GM23338 (cell line): ENCODE data around the gene LAMC2. TPM values are rescaled to one million over a fixed set of nuclear protein-coding genes. Genes with fewer than 3 reads are reported as not detected.

Experiments used
- ATAC-seq: fragments of 200-7000 bp; cut with Tn5 transposase; 3 replicates; pipeline ENCODE4 v1.9.1; 2020
- DNase-seq: peaks from one replicate; pipeline ENCODE4 v3.0.0-alpha.2; 2015; ENCODE audit warnings: low spot score
- H2AFZ ChIP-seq: fragments of 200-600 bp; sonication (generic); 2 replicates; pipeline ENCODE4 v1.8.0; 2016; ENCODE audit warnings: antibody characterized with exemption, mild to moderate bottlenecking, moderate library complexity
- H3F3A ChIP-seq: fragments of 200-600 bp; sonication (generic); replicated peaks from 2 replicates; pipeline ENCODE4 v1.8.0; 2017; ENCODE audit warnings: antibody characterized with exemption, mixed run types, low read depth
- H3K27ac ChIP-seq: fragments of 200-600 bp; sonication (generic); 2 replicates; pipeline ENCODE4 v1.6.1; 2016; ENCODE audit warnings: low read depth
- H3K27me3 ChIP-seq: fragments of 200-600 bp; sonication (generic); 2 replicates; pipeline ENCODE4 v1.8.0; 2016; ENCODE audit warnings: mild to moderate bottlenecking, mixed run types, moderate library complexity; ENCODE audit not compliant: insufficient read depth
- H3K36me3 ChIP-seq: fragments of 200-600 bp; sonication (generic); 2 replicates; pipeline ENCODE4 v1.8.0; 2016; ENCODE audit warnings: mild to moderate bottlenecking; ENCODE audit not compliant: insufficient read depth
- H3K4me1 ChIP-seq: fragments of 200-600 bp; sonication (generic); 2 replicates; pipeline ENCODE4 v1.8.0; 2016; ENCODE audit warnings: mild to moderate bottlenecking, moderate library complexity; ENCODE audit not compliant: insufficient read depth
- H3K4me2 ChIP-seq: fragments of 200-600 bp; sonication (generic); 2 replicates; pipeline ENCODE4 v1.7.1; 2017; ENCODE audit warnings: mixed run types
- H3K4me3 ChIP-seq: fragments of 200-600 bp; sonication (generic); 2 replicates; pipeline ENCODE4 v1.6.1; 2016; ENCODE audit warnings: mixed run types
- H3K79me2 ChIP-seq: fragments of 200-600 bp; sonication (generic); replicated peaks from 2 replicates; pipeline ENCODE4 v1.8.0; 2017; ENCODE audit warnings: mild to moderate bottlenecking; ENCODE audit not compliant: insufficient read depth
- H3K9me2 ChIP-seq: fragments of 200-600 bp; sonication (generic); 2 replicates; pipeline ENCODE4 v1.8.0; 2017; ENCODE audit not compliant: insufficient read depth
- H4K20me1 ChIP-seq: fragments of 200-600 bp; sonication (generic); replicated peaks from 2 replicates; pipeline ENCODE4 v1.8.0; 2017; ENCODE audit warnings: mild to moderate bottlenecking; ENCODE audit not compliant: insufficient read depth
- H3K27ac Mint-ChIP-seq: 2 replicates; pipeline ENCODE4 v1.8.0; 2020; ENCODE audit warnings: inconsistent platforms, mild to moderate bottlenecking, moderate library complexity, mixed read lengths
- H3K27me3 Mint-ChIP-seq: 3 replicates; pipeline ENCODE4 v1.8.0; 2022; ENCODE audit warnings: low read depth, mild to moderate bottlenecking, moderate library complexity, mixed read lengths, inconsistent platforms; ENCODE audit not compliant: insufficient read depth, poor library complexity
- H3K36me3 Mint-ChIP-seq: 3 replicates; pipeline ENCODE4 v1.8.0; 2021; ENCODE audit warnings: low read depth, mild to moderate bottlenecking, inconsistent platforms, moderate library complexity, mixed read lengths
- H3K4me1 Mint-ChIP-seq: 3 replicates; pipeline ENCODE4 v1.8.0; 2020; ENCODE audit warnings: mild to moderate bottlenecking, inconsistent platforms, mixed read lengths
- H3K4me3 Mint-ChIP-seq: 3 replicates; pipeline ENCODE4 v1.8.0; 2021; ENCODE audit warnings: moderate library complexity, mild to moderate bottlenecking, inconsistent platforms, mixed read lengths
- H3K9me3 Mint-ChIP-seq: 3 replicates; pipeline ENCODE4 v1.8.0; 2020; ENCODE audit warnings: moderate library complexity, mild to moderate bottlenecking, inconsistent platforms, mixed read lengths
- CREB1 ChIP-seq: fragments of 250-450 bp; sonication (Bioruptor Pico); IDR thresholded peaks from 2 replicates; pipeline ENCODE4 v1.5.0; 2020; ENCODE audit warnings: low read depth, mild to moderate bottlenecking, moderate library complexity
- ETS1 ChIP-seq: IDR thresholded peaks from 2 replicates; pipeline ENCODE4 v1.6.1; 2016; ENCODE audit warnings: antibody characterized with exemption
- EZH2 ChIP-seq: fragments of 200-600 bp; sonication (generic); IDR thresholded peaks from one replicate; pipeline ENCODE4 v1.8.0; 2017; ENCODE audit warnings: antibody characterized with exemption, mild to moderate bottlenecking, low read depth; ENCODE audit not compliant: unreplicated experiment
- EZH2phosphoT487 ChIP-seq: fragments of 200-600 bp; sonication (generic); IDR thresholded peaks from one replicate; pipeline ENCODE4 v1.8.1; 2018; ENCODE audit warnings: antibody characterized with exemption; ENCODE audit not compliant: unreplicated experiment
- JUNB ChIP-seq: IDR thresholded peaks from one replicate; pipeline ENCODE4 v1.6.1; 2016; ENCODE audit warnings: antibody characterized with exemption; ENCODE audit not compliant: unreplicated experiment
- NANOG ChIP-seq: IDR thresholded peaks from 2 replicates; pipeline ENCODE4 v1.6.1; 2016; ENCODE audit warnings: antibody characterized with exemption, borderline replicate concordance
- POLR2AphosphoS5 ChIP-seq: IDR thresholded peaks from 2 replicates; pipeline ENCODE4 v1.6.1; 2016; ENCODE audit warnings: antibody characterized with exemption, low read depth
- REST ChIP-seq: IDR thresholded peaks from one replicate; pipeline ENCODE4 v1.6.1; 2018; ENCODE audit warnings: antibody characterized with exemption; ENCODE audit not compliant: unreplicated experiment
- ZNF114 ChIP-seq: fragments of 250-450 bp; sonication (Bioruptor Pico); IDR thresholded peaks from 2 replicates; pipeline ENCODE4 v1.5.0; 2020; ENCODE audit warnings: mild to moderate bottlenecking, moderate library complexity
- ZNF331 ChIP-seq: fragments of 250-450 bp; sonication (Bioruptor Pico); IDR thresholded peaks from 2 replicates; pipeline ENCODE4 v1.5.0; 2020; ENCODE audit warnings: low read depth, mild to moderate bottlenecking, moderate library complexity
- ZNF462 ChIP-seq: fragments of 250-450 bp; sonication (Bioruptor Pico); IDR thresholded peaks from 2 replicates; pipeline ENCODE4 v1.5.0; 2020; ENCODE audit warnings: mild to moderate bottlenecking, moderate library complexity
- polyA plus RNA-seq: library from polyadenylated mRNA; unstranded; fragments of >200 nt; fragmentation: Nextera tagmentation; extraction: Ambion mirVana; gene quantifications from 2 replicates; pipeline ENCODE4 v1.2.1, GENCODE V29; 2016
- total RNA-seq: library from RNA; depleted of rRNA; stranded (reverse); fragments of >200 nt; shearing (Covaris generic); gene quantifications from 2 replicates; pipeline ENCODE4 v1.2.3, GENCODE V29; 2014

LAMC2 gene
- total and polyA plus RNA-seq, 2 experiments from 2014 or later: 4.3 to 19.5 TPM

GRCh38 chr1:183293241-183293640, 107.2 kb downstream of the LAMC2 start (continued):
- TF ChIP-seq ZNF462 (CRISPR knock-in tag) (no peak), EZH2phosphoT487 (no peak), ZNF331 (CRISPR knock-in tag) (no peak), EZH2 (no peak), CREB1 (no peak)

GRCh38 chr1:183293876-183294275, 107.8 kb downstream of the LAMC2 start:
- Histone ChIP-seq H3K4me3 (no peak overlapping the region), H3K27ac (peak overlapping the region; percentile 34; the same call in 1 of the 2 replicates), H3K79me2 (no peaks in the 10 kb centered on the region), H3F3A (peaks cover 13% of the 10 kb centered on the region; the same call in 1 of the 2 replicates), H3K27me3 (no peaks in the 10 kb centered on the region), H3K4me2 (no peak overlapping the region; the same call in 1 of the 2 replicates), H3K36me3 (no peaks in the 10 kb centered on the region), H2AFZ (no peak overlapping the region), H3K4me1 (peaks cover 29% of the 10 kb centered on the region), H3K9me2 (no peaks in the 10 kb centered on the region; the same call in 1 of the 2 replicates), H4K20me1 (no peaks in the 10 kb centered on the region)
- Mint-ChIP-seq H3K27me3 (peaks cover 6% of the 10 kb centered on the region), H3K36me3 (peaks cover 3% of the 10 kb centered on the region; the same call in 1 of the 3 replicates), H3K27ac (no peak overlapping the region), H3K4me1 (peaks cover 30% of the 10 kb centered on the region), H3K9me3 (no peaks in the 10 kb centered on the region), H3K4me3 (no peak overlapping the region)
- TF ChIP-seq NANOG: no peak
- TF ChIP-seq ZNF114 (CRISPR knock-in tag): no peak
- TF ChIP-seq ETS1: no peak
- TF ChIP-seq JUNB: no peak
- no peak for TF ChIP-seq ZNF331 (CRISPR knock-in tag)
- no peak for TF ChIP-seq REST
- TF ChIP-seq POLR2AphosphoS5: no peak
- no peak for TF ChIP-seq CREB1
- no peak for TF ChIP-seq EZH2phosphoT487
- ATAC-seq: no peak
- DNase-seq: peak; percentile 51
